NCI-H1417 (cell line): ENCODE data around the gene ANKRD18A.

ENCODE experiments used
- DNase-seq, 3 experiments: peaks; one replicate each; lab custom pipeline; 2025; lab: John Stamatoyannopoulos, UW

ANKRD18A gene

GRCh38 chr9:38529317-38529716 lies 91.1 kb downstream of the ANKRD18A start:
- no peak for DNase-seq

- DNase-seq: no peak
Observed at GRCh38 chr9:38527503-38527902, 92.9 kb downstream of the ANKRD18A start.

GRCh38 chr9:38526591-38526990 lies 93.8 kb downstream of the ANKRD18A start:
- DNase-seq: no peak

GRCh38 chr9:38523121-38523520 lies 97.3 kb downstream of the ANKRD18A start:
- DNase-seq: no peak

- no peak for DNase-seq
Observed at GRCh38 chr9:38521762-38522161, 98.6 kb downstream of the ANKRD18A start.
